Hematopoietic multipotent progenitor cell treated with erythropoietin and hydrocortisone succinate and interleukin-3 and kit ligand, for 8 days (in vitro differentiated cells): Measurements from ENCODE around the gene FMO2.

Experiments used
- DNase-seq: peaks from one replicate; pipeline ENCODE4 v3.0.0-alpha.2; 2015

Gene FMO2, protein sequence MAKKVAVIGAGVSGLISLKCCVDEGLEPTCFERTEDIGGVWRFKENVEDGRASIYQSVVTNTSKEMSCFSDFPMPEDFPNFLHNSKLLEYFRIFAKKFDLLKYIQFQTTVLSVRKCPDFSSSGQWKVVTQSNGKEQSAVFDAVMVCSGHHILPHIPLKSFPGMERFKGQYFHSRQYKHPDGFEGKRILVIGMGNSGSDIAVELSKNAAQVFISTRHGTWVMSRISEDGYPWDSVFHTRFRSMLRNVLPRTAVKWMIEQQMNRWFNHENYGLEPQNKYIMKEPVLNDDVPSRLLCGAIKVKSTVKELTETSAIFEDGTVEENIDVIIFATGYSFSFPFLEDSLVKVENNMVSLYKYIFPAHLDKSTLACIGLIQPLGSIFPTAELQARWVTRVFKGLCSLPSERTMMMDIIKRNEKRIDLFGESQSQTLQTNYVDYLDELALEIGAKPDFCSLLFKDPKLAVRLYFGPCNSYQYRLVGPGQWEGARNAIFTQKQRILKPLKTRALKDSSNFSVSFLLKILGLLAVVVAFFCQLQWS

DNA sequence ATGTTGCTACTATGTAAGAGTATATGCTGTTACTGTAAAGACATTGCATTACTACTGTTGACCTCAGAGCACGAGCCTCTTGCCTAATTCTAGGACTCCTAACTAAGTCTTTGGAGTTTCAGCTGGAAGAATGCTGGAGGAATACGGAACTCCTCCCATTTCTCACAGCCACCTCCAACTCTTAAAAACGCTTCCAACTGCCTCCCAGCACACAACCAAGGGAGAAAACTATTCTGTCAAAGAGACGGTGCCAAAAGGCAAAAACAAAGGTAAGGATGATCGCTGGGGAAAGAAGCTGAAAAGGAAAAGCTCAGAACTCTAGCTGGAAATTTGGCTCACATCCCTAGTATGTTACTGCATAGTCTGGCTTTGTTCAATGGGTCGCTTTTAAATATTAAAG lies at the start of gene FMO2:
Gene FMO2 (plus strand): TSS at position 210 of the 400 bp plus-strand sequence. CDS start 414 bp downstream, outside the sequence.
- DNase-seq, result no peak

DNA sequence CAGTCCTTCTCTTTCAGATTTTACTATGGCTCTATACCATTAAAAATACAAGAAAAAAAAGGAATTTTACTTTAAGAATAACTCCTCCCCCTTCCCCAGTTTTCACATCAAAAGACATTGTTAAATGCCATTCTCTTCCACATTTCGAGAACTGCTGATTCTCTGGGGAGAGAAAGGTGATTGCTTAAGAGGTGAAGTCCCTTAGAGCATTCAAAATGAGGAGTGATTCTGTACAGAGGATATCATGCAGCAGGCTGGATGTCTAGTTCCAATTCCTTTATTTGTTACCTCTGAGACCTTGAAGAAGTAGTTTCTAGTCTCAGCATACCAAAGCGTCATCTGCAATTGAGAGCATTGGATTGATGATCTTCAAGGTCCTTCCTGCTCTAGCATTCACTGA lies 47.5 kb upstream of the FMO2 start:
- no peak for DNase-seq

DNA sequence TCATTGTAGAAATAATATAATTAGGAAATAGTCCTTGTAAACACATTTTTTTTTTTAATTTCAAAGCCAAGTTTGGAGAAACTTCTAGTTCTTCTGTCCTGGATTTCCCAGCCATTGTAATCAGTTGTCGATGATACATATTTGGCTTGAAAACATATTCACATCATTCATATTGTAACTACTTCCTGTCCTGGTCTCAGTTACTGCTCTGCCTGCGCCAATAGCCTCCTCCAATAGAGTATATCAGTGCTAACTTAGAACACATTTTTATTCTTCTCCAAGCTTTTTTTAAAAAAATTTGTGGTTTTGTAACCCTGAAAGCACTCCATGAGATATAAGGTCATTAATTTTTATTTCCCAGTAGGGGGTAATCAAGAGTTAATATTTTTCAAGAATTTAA lies 46.1 kb upstream of the FMO2 start:
- DNase-seq, result no peak

DNA sequence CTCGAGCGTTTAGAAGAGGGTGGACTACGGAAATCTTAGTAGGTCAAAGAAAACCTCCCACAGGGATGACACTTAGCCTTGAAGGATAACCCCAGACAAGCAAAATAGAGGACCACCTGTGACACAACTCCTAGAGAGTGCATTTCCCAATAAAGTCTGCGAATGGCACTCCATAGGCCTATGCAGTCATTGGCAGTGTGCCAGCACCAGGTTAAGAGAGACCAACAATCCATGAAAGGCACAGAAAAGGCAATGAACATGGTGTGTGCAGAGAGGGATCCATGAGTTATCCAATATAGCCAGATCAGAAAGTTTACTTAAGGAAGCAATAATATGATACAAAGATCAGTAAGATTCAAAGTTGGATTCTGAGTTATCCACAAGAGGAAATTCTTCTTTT lies 45.2 kb upstream of the FMO2 start:
- no peak for DNase-seq

DNA sequence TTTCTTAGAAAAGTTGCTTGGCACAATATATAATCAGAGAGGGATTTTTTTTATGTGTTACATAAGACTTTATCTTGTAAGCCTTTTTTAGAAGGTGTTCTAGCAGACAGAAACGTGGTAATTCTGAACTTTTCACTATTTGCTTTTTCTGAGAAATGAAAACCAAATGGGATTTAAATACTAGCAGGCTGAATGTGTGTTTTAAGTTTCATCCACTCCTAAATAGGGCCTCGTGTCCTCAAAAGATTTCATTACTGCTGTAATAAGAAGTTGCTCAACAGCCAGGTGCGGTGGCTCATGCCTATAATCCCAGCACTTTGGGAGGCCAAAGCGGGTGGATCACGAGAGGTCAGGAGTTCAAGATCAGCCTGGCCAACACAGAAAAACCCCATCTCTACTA lies 44.7 kb upstream of the FMO2 start:
- no peak for DNase-seq

DNA sequence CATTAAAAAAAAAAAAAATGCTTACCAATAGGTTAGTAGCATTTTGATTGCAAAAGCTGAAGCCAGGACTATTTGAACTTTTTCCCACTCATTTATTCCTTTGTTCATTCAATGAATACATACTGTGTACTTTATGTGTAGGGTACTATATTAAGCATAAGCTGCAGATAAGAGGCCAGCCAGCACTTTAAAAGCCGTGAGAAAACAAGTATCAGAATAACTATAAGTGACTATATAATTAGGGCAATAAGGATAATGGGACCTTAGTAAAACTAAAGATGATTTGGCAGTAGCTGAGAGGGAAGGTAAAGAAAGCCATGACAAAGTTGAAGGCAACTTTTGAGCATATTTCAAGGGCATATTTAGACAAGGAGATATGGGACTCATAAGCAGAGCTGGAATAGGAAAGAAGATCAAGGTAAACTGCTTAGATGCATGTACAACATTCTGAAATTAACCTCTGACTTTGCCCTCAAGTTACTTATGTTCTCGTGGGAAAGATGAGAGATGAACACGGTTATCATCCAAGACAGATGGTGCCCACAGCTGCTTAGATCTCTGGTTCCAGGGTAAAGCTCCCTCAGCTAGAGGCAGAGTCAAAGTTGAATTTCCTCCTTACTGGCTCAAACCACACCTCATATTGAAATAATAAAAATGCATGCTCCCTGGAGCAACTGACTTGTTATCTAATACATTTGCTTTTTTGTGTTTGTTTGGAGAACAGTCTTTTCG lies 44.0 kb upstream of the FMO2 start:
- DNase-seq, result no peak

DNA sequence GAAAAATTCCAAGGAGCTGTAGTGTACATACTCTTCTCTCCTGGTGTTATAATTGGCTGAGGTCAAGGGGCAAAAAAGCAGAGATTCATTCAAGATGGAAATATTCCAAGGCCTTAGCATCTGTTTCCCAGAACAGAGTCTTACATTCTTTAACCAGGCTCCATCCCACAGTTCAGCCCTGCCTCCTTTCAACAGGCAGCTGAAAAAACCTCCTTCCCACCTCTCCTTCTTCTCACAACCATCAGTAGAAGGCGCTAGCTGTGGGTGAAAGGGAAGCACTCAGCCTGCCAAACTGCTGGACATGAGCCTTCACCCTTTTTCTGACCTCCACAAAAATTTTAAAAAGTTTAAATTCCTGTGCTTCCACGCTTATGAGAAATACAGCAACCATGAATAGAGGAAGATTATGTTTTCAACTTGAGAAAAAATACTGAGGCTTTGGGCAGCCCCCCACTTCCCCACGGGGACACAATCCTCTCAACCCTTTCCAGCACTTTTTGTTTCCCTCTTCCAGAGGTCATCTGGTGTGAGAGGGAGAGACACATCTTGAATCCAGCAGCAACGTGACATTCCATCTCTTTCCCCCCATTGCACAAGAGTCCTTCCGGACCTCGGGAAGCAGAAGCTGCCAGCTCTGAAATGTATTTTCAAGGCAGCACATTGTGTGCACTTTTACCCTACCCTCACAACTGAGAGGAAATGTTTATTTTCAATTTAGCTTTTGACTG lies 43.2 kb upstream of the FMO2 start:
- DNase-seq, result no peak

DNA sequence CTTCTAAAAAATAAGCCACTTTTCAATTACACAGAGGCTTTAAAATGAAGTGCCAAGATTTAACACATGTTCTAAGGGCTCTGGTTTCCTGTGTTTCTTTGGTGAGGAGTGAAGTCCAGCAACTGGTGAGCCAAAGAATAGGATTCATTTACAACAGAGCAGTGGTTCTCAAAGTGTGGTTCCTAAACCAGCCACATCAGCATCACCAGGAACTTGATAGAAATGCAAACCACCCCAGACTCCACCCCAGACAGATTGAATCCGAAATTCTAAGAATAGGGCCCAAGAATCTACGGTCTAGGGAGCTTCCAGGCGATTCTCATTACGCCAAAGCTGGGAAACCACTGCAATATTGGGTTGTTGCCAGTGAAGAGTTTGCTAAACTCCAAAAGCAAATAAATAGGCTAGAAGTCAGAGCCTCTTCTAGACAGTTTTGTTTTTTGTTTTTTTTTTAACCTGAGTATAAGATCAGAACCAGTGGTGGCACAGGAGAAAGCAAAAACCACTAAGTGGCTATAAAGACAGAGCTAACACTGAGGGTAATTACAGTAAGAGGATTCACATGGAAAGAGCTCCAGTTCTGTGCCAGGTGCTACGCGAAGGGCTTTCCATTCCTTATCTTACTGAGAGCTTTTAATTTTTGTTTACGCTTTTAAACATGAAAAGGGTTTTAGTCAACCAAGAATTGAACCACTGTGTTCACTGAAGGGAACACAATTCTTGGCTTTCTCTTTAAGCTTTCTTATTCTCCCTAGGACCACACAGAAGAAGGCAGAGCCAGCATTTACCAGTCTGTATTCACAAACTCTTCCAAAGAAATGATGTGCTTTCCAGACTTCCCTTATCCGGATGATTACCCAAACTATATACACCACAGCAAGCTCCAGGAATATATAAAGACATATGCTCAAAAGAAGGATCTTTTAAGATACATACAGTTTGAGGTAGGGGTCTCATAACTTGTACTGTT lies 42.4 kb upstream of the FMO2 start:
- no peak for DNase-seq

DNA sequence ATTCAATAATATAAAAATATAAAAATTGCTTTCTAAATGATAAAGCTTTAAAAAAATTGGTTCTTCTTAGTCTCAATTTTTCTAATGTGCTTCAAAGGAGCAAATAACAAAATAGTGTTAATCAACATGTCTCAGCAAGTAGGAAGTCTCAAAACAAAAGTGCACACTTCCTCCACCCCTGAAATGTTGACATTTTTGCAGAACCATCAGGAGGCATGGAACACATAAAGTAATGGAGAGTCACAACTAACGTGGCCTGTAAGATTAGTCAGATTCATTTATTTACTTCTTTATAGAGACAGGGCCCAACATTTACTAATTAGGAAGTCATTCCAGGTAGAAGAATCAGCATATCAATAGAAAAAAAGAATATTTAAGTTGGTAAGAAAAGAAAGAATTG lies 34.9 kb upstream of the FMO2 start:
- DNase-seq, result no peak

DNA sequence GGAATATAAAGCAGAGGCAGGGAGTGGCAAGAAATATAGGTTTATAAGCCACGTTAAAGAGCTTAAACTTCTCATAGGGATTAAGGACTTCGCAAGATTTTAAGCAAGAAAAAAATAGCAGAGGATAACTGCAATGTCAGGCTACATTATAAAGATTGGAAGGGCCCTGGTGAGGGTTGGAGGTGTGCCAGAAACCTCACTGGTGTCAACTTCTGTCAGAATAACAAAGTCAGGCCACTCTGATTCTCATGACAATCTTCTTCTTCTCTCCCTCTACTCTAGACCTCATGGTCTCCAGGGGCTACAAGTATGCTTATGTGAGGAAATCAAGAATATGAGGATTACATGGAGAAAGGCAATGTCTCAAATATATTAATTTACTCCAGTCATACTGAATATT lies 32.6 kb upstream of the FMO2 start:
- DNase-seq, result no peak

DNA sequence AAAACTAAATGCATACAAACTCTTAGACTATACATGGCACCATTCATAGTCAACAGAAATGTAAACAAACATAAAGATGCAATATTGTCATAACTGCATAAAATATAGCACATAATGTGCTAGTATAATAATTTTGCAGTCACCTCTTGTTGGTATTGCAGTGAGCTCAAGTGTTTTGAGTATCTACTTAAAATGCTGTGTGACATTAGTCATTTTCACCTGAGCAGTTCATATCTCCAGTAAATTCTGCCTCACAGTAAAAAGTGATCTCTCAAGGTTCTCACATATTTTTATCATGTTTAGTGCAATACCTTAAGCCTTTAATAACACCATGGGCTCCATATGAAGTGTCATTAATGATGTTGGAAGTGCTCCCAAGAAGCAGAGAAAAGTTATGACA lies 29.6 kb upstream of the FMO2 start:
- DNase-seq, result no peak

DNA sequence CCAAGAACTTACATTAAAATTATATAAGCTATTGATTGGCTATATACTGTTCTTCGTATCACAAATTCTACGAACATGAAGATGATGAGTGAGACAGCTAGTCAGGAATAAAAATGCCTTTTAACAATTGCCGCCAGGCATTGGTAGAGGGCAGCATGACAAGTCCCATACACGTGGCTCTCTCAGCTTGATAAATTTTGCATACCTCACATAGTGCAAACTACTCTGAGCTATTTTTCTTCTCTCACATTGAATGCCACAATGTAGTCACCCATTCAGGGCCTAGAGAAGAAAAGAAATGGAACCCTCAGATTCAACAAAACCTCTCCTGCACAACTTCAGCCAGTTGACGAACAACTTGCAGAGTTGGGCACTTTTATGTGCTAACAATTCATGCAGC lies 27.0 kb upstream of the FMO2 start:
- DNase-seq, result no peak

DNA sequence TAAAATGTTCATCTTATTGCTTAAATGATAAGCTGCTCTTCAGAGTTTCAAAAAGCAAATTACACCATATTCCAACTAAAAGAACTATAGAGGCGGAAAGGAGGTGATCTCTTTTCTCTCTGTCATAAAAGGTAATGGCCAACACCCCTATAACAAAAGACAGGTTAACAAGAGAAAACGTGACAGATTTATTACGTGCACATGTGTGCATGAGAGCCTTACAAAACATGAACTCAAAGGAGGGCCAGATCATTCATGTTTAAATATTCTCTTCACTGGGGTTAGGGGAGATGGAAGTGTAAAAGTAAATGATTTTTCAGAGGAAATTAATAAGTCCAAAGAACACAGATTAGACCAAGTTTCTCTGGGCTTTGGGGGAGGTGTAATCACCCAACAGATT lies 26.5 kb upstream of the FMO2 start:
- no peak for DNase-seq

DNA sequence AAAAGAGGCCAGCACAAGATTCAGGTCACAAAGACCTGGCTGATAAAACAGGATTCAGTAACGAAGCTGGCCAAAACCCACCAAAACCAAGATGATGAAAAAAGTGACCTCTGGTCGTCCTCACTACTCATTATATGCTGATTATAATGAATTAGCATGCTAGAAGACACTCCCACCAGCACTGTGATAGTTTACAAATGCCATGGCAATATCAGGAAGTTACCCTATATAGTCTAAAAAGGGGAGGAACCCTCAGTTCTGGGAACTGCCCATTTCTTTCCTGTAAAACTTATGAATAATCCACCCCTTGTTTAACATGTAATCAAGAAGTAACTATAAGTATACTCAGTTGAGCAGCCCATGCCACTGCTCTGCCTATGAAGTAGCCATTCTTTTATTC lies 26.0 kb upstream of the FMO2 start:
- no peak for DNase-seq

DNA sequence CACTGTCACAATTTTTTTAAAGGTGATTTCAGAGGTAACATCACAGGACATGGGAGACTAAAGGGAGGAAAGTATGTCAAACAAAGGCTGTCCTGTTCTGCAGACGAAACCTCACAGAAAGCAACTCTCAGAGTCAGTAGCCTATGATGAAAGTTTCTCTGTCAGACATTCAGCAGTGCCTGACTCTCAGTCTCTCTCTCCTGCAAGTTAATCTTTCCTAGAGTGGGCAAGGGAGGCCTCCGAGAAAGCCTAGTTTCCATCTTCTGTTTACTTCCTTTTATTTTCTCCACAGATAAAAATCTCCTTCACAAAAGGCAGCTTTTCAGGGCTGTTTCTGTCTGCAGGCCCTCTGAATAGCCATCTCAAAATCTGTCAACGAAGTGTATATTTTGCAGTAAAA lies 24.9 kb upstream of the FMO2 start:
- DNase-seq, result no peak

DNA sequence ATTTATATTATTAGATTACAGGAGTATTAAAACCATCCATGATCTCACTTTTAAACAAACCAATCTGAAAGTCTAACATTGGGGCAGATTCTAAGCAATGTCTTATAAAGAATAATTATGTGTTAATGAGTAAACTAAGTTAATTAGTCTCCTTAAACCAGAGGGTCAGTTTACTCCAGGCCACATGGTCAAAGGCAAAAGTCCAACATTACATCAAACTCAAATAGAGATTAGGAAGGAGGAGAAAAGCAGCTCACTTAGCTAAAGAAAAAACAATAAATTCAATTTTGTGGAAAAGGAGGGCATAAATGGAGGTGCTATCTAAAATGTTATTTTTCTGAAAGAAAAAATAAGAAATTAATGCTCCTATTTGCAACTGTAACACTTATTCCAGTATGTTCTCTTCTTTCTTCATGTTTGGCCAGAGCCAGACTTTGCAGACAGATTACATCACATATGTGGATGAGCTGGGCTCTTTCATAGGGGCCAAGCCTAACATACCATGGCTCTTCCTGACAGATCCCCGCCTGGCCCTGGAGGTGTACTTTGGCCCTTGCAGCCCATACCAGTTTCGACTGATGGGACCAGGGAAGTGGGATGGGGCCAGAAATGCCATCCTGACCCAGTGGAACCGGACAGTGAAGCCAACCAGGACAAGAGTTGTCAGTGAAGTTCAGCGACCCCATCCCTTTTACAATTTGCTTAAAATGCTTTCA lies 24.3 kb upstream of the FMO2 start:
- no peak for DNase-seq

DNA sequence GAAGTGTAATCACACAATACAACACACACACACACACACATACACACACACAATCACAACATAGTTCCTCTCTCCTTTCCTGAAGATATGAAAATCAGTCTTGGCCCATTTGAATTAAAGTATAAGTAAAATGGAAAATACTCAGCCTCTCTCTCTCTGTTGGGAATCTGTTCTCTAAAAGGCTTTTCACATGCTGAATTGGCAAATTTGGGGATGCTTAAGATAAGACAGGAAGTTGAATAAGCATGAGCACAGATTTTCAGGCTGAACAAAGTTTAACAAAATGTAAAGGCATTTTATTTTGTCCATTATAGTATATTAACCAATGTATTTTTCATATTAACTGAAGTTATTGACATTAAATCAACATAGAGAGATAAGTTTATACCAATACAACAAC lies 23.7 kb upstream of the FMO2 start:
- DNase-seq, result no peak

DNA sequence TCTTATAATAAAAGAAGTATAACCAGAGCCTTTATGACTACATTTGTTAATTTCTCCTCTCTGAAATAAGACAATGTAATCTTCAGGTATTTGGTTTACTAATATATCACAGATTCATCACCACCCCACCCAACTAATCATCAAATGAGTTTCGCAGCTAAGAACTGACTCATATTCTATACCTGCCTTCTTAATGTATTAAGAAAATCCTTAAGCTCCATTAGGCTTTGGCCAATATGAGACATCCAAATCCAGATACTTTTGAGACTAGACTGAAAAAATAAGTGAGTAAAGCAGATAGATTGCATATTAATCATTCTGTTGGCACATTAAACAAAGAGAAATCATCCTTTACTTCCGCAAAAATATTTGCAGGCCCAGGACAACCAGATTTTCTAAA lies 18.7 kb upstream of the FMO2 start:
- no peak for DNase-seq

DNA sequence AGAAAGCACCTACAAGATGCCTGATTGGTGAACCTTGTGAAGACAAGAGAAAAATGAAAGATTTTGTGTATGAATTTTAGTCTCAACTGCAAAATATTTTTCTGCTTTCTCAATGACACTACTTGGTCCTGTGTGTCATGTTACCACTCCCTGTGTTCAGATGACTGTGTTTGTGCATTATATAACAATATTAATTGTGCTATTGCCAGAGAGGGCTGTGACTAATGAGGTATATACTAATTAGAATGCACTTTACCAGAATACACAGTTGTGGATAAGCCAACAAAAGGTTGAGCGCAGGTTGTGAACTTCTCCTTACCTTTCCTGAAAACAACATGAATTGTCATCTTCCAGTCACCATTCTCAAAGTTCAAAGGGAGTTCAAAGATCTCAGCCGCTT lies 17.3 kb upstream of the FMO2 start:
- no peak for DNase-seq

DNA sequence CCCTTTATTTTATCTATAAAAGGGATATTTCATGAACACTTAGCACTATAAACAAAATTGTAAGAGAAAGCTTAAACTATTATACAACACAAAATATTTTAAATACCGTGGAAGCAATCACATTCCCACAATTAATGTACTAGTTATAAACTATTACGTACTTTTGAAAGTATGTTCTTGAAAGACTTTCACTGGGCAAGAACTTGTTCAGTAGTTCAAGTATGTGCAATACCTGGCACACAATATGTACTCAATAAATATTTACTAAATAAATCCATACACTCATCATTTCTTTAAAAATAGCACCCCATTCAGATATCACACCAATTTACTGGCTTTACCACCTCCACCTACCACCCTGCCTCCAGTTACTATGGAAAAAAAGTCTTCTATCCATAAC lies 12.6 kb upstream of the FMO2 start:
- no peak for DNase-seq

DNA sequence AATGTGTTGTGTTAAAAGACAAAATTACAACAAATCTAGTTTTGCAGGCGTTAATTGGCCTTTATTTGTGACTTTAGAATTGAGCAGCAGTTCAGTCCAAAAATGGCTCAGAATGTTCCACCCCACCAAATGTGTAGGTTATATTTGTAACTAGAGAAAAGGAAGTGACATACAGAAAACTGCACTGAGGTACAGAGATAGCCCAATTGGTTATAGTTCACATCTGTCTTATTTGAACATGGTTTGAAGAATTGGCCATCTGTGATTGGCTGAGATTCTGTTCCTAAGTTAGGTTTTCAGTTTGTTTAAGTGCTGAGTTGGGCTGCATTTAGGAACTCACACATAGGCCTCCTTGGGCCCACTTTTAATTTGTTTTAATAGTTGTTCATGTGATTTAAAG lies 12.0 kb upstream of the FMO2 start:
- no peak for DNase-seq
